K562 (cell line): ENCODE results near the gene SPOUT1. TPM values are rescaled to one million over a fixed set of nuclear protein-coding genes. Genes with fewer than 3 reads are reported as not detected.

Experiments
- ARID1B ChIP-seq: fragments of 450-650 bp; IDR thresholded peaks from 2 replicates; pipeline ENCODE4 v1.6.1; 2016; ENCODE audit warnings: antibody characterized with exemption, mild to moderate bottlenecking, inconsistent platforms
- BRF1 ChIP-seq: IDR thresholded peaks from 3 replicates; pipeline ENCODE4 v1.6.1; 2011; ENCODE audit warnings: borderline replicate concordance, mild to moderate bottlenecking; ENCODE audit not compliant: insufficient read length; ENCODE audit errors: extremely low read depth
- CAMTA2 ChIP-seq: fragments of 250-450 bp; sonication (Bioruptor Pico); conservative IDR thresholded peaks from 2 replicates; pipeline ENCODE4 v1.5.1; 2022
- CTCF ChIP-seq, 3 experiments: IDR thresholded peaks in 2 of 3; conservative IDR thresholded peaks in 1 of 3; 2 replicates each; pipeline ENCODE4 v1.5.1; 2011 to 2012; ENCODE audit warnings: low read length in 3 of 3, mild to moderate bottlenecking in 3 of 3, control low read depth in 2 of 3, improper control_type of control experiment in 1 of 3, inconsistent platforms in 1 of 3, low read depth in 1 of 3, mixed read lengths in 1 of 3, moderate library complexity in 1 of 3; ENCODE audit not compliant: insufficient read depth in 2 of 3
- CXXC5 ChIP-seq: fragments of 250-450 bp; sonication (Bioruptor Pico); IDR thresholded peaks from 2 replicates; pipeline ENCODE4 v1.8.0; 2022; ENCODE audit warnings: inconsistent platforms, mild to moderate bottlenecking, moderate library complexity
- ELF2 ChIP-seq: fragments of 250-450 bp; sonication (Bioruptor Pico); IDR thresholded peaks from 2 replicates; pipeline ENCODE4 v1.5.0; 2021; ENCODE audit warnings: mild to moderate bottlenecking
- GTF3C2 ChIP-seq: IDR thresholded peaks from 3 replicates; pipeline ENCODE4 v1.6.1; 2011; ENCODE audit warnings: borderline replicate concordance, mild to moderate bottlenecking, moderate library complexity; ENCODE audit not compliant: insufficient read length; ENCODE audit errors: extremely low read depth
- KLF13 ChIP-seq: fragments of 450-650 bp; IDR thresholded peaks from 2 replicates; pipeline ENCODE4 v1.6.1; 2016; ENCODE audit warnings: missing genetic modification characterization, low read depth, mild to moderate bottlenecking, missing compliant biosample characterization, moderate library complexity, borderline replicate concordance
- NCOA4 ChIP-seq: fragments of 450-650 bp; IDR thresholded peaks from 2 replicates; pipeline ENCODE4 v1.6.1; 2018; ENCODE audit warnings: mild to moderate bottlenecking; ENCODE audit not compliant: partially characterized antibody
- RNF2 ChIP-seq: sonication (generic); IDR thresholded peaks from 2 replicates; pipeline ENCODE4 v1.6.1; 2016
- STAT5A ChIP-seq: IDR thresholded peaks from 2 replicates; pipeline ENCODE4 v1.6.1; 2012; ENCODE audit warnings: low read length, inconsistent platforms, borderline replicate concordance
- TBP ChIP-seq: optimal IDR thresholded peaks from 2 replicates; pipeline ENCODE3; 2011; ENCODE audit warnings: low read depth, low read length, improper control_type of control experiment
- UBTF ChIP-seq, 2 experiments: IDR thresholded peaks; 2 replicates each; pipeline ENCODE4 v1.6.1; 2012; ENCODE audit warnings: improper control_type of control experiment in 2 of 2, low read depth in 2 of 2, low read length in 2 of 2, borderline replicate concordance in 1 of 2
- ZBTB9 ChIP-seq: fragments of 450-650 bp; formaldehyde crosslinking; IDR thresholded peaks from 2 replicates; pipeline ENCODE4 v1.4.0; 2020; ENCODE audit warnings: mild to moderate bottlenecking, moderate library complexity
- ZFPM2 ChIP-seq: fragments of 250-450 bp; sonication (Bioruptor Pico); IDR thresholded peaks from 2 replicates; pipeline ENCODE4 v1.5.1; 2022; ENCODE audit warnings: mild to moderate bottlenecking
- ZNF511 ChIP-seq: sonication (generic); formaldehyde crosslinking; IDR thresholded peaks from 2 replicates; pipeline ENCODE4 v1.8.0; 2022; ENCODE audit warnings: mild to moderate bottlenecking, missing genetic modification reagents
- ZNF584 ChIP-seq: fragments of 200-800 bp; sonication (Bioruptor generic); IDR thresholded peaks from 2 replicates; pipeline ENCODE4 v1.6.1; 2016; ENCODE audit warnings: low read depth, mild to moderate bottlenecking, missing genetic modification characterization, missing compliant biosample characterization
- polyA plus RNA-seq, 8 experiments: library from polyadenylated mRNA; depleted of rRNA in 4 of 8; stranded (reverse) in 5 of 8; unstranded in 3 of 8; fragments of >200 nt; fragmentation: Nextera tagmentation in 2 of 8; fragmentation: Illumina TruSeq in 1 of 8; extraction: Ambion mirVana in 2 of 8; extraction: Trizol in 1 of 8; gene quantifications; 2 replicates each; pipeline versions ENCODE4 v1.2.1 to v1.2.3, GENCODE V29; 2011 to 2014; ENCODE audit warnings: inconsistent platforms in 1 of 8, missing spikeins in 1 of 8
- total RNA-seq, 7 experiments: library from RNA; depleted of rRNA in 6 of 7; stranded (reverse); fragments of >200 nt in 6 of 7; fragmentation: Illumina TruSeq in 2 of 7; extraction: Trizol in 2 of 7; gene quantifications; 2 replicates each; pipeline versions ENCODE4 v1.2.1 to v1.2.3, GENCODE V29; 2011 to 2021; ENCODE audit warnings: low replicate concordance in 1 of 7

The SPOUT1 gene
- total and polyA plus RNA-seq, 9 of the 15 experiments (the other 6 are each of a cell fraction or from before 2014, with no cell fraction given) = 10.6 to 121 (median 37.4) TPM

- TF ChIP-seq UBTF (IDR thresholded peaks at IDR 0.05; ENCODE audit: borderline replicate concordance in 1 of 2, low read depth in 2 of 2, low read length in 2 of 2) (peak in 1 of 2 experiments; percentile 91; a peak in 2 of 4 replicates), ARID1B (peak; percentile 14; the same call in 1 of the 2 replicates), KLF13 (tag) (peak; percentile 70; the same call in 1 of the 2 replicates), ZNF584 (CRISPR knock-in tag) (no peak), GTF3C2 (peak; percentile 3), CAMTA2 (0 out of 2 replicates have a peak, but pooled peaks have one; percentile 25), ZBTB9 (CRISPR knock-in tag) (peak; percentile 64; the same call in 1 of the 2 replicates), RNF2 (peak; percentile 67; the same call in 1 of the 2 replicates), ELF2 (CRISPR knock-in tag) (peak; percentile 9; the same call in 1 of the 2 replicates), STAT5A (no peak), BRF1 (no peak), ZFPM2 (CRISPR knock-in tag) (no peak), TBP (peak; percentile 89), ZNF511 (CRISPR knock-in tag) (peak; percentile 59; the same call in 1 of the 2 replicates), CTCF (IDR thresholded peaks at IDR 0.05 in 2 of 3, conservative IDR thresholded peaks at IDR 0.05 in 1 of 3; ENCODE audit: insufficient read depth in 2 of 3, low read depth in 1 of 3, low read length in 3 of 3) (peak in 1 of 3 experiments; percentile 3; a peak in 1 of 6 replicates), CXXC5 (CRISPR knock-in tag) (peak; percentile 98), NCOA4 (no peak)
These were observed 57.7 kb downstream of the SPOUT1 start, which contains the start of gene ZER1 (continued) for GRCh38 chr9:128771745-128772519.
